Activated T-cell treated with anti-CD3 and anti-CD28 coated beads for 48 hours (primary cell): ENCODE data around the gene ZNF283.
"Not testable (repeated sequence)": the region's sequence is repeated elsewhere in the genome, so short reads cannot be mapped to it uniquely, and the experiment has no call there.

Experiments used
- DNase-seq: peaks from one replicate; pipeline ENCODE4 v3.0.0-alpha.2; 2020; ENCODE audit warnings: low read depth

ZNF283 gene

GRCh38 chr19:43848821-43849220 is 21.7 kb downstream of the ZNF283 start:
- no peak for DNase-seq

- DNase-seq = no peak
Observed at GRCh38 chr19:43858174-43858573, 31.1 kb downstream of the ZNF283 start.

DNA sequence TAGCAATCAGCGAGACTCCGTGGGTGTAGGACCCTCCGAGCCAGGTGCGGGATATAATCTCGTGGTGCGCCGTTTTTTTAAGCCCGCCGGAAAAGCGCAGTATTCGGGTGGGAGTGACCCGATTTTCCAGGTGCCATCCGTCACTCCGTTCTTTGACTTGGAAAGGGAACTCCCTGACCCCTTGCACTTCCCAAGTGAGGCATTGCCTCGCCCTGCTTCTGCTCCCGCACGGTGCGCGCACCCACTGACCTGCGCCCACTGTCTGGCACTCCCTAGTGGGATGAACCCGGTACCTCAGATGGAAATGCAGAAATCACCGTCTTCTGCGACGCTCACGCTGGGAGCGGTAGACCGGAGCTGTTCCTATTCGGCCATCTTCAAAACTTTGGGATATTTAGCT is 39.8 kb downstream of the ZNF283 start:
- DNase-seq = not testable (repeated sequence)

GRCh38 chr19:43872547-43873336 is 45.6 kb downstream of the ZNF283 start:
- DNase-seq = no peak

GRCh38 chr19:43880483-43880882 is 53.4 kb downstream of the ZNF283 start:
- no peak for DNase-seq

GRCh38 chr19:43883864-43884263 is 56.7 kb downstream of the ZNF283 start, which contains the start of gene ZNF404:
Gene ZNF404 (minus strand): TSS chr19:43883964.
- no peak for DNase-seq

DNA sequence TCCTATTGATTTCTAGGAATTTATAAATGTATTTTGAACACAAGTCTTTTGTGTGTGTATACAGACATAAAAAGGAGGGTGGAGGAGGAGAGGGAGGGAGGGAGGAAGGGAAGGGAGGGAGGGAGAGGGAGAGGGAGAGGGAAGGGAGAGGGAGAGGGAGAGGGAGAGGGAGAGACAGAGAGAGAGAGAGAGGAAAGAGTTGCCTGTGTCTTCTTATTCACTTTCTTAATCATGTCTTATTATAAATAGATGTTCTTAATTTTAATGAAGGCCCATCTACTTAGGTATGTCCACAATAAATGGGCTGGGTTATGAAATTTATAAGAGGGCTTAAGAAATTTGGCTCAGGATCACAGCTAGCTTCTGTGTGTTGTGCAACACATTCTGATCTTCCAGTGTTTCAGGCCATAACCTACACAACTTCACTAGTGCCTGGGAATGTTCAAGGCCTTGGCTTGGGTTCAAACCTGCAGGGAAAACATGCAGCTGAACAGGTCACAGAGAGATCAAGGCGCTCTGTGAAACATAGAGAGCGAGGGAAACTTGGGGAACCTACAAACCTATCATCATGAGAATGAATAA is 68.7 kb downstream of the ZNF283 start:
- DNase-seq = no peak
